WI38 (cell line): Measurements from ENCODE around the gene FAAP100.

Experiments
- H3K4me3 ChIP-seq: 2 replicates; pipeline ENCODE4 v1.5.1; 2011; ENCODE audit warnings: low read depth, mild to moderate bottlenecking, control low read depth, low read length
- CTCF ChIP-seq: IDR thresholded peaks from 2 replicates; pipeline ENCODE4 v1.5.1; 2012; ENCODE audit warnings: low read depth, mild to moderate bottlenecking, control low read depth, low read length

The FAAP100 gene

GRCh38 chr17:81518113-81518784 lies 33.9 kb downstream of the FAAP100 start:
- peak overlapping the region; percentile 47 for H3K4me3 ChIP-seq
- TF ChIP-seq CTCF: no peak

GRCh38 chr17:81517339-81518112 lies 34.6 kb downstream of the FAAP100 start:
- H3K4me3 ChIP-seq: 0 out of 2 replicates have a peak overlapping the region, but pooled peaks have one; percentile 23
- no peak for TF ChIP-seq CTCF

- H3K4me3 ChIP-seq: peak overlapping the region; percentile 67
These were observed 35.2 kb downstream of the FAAP100 start for GRCh38 chr17:81517009-81517338.

GRCh38 chr17:81516439-81516838 lies 35.7 kb downstream of the FAAP100 start:
- TF ChIP-seq CTCF: no peak
- peak overlapping the region; percentile 67 for H3K4me3 ChIP-seq

More at GRCh38 chr17:81517009-81517338, 35.2 kb downstream of the FAAP100 start:
- TF ChIP-seq CTCF: no peak

GRCh38 chr17:81515530-81516041 lies 36.6 kb downstream of the FAAP100 start:
- peak overlapping the region; percentile 67 for H3K4me3 ChIP-seq
- no peak for TF ChIP-seq CTCF

- peak overlapping the region; percentile 67 for H3K4me3 ChIP-seq
- no peak for TF ChIP-seq CTCF
These were observed 37.2 kb downstream of the FAAP100 start for GRCh38 chr17:81514739-81515529.

GRCh38 chr17:81514489-81514738 lies 37.7 kb downstream of the FAAP100 start:
- H3K4me3 ChIP-seq: peak overlapping the region; percentile 59
- TF ChIP-seq CTCF: no peak
